Right forelimb (tissue), 1 donor: ENCODE results near the gene LRMDA.

Source experiments
- DNase-seq: peaks from one replicate; pipeline ENCODE4 v3.0.0-alpha.2; 2018

LRMDA gene

GRCh38 chr10:76433161-76434005 is 1002.0 kb downstream of the LRMDA start:
- DNase-seq: no peak

- no peak for DNase-seq
Observed at GRCh38 chr10:76435157-76435556, 1003.7 kb downstream of the LRMDA start.

GRCh38 chr10:76436401-76436811 is 1005.0 kb downstream of the LRMDA start:
- no peak for DNase-seq

GRCh38 chr10:76436981-76437380 is 1005.6 kb downstream of the LRMDA start:
- no peak for DNase-seq

GRCh38 chr10:76440426-76440825 is 1009.0 kb downstream of the LRMDA start:
- DNase-seq: no peak

GRCh38 chr10:76442113-76442512 is 1010.7 kb downstream of the LRMDA start:
- DNase-seq: no peak

- DNase-seq: no peak
Observed at GRCh38 chr10:76444034-76444800, 1012.8 kb downstream of the LRMDA start.

GRCh38 chr10:76447578-76447977 is 1016.2 kb downstream of the LRMDA start:
- no peak for DNase-seq

- DNase-seq: no peak
Observed at GRCh38 chr10:76451911-76452310, 1020.5 kb downstream of the LRMDA start.

- no peak for DNase-seq
Observed at GRCh38 chr10:76453332-76453731, 1021.9 kb downstream of the LRMDA start.

GRCh38 chr10:76453997-76454396 is 1022.6 kb downstream of the LRMDA start:
- no peak for DNase-seq

GRCh38 chr10:76454506-76455140 is 1023.2 kb downstream of the LRMDA start:
- DNase-seq: no peak

- no peak for DNase-seq
Observed at GRCh38 chr10:76456197-76456596, 1024.8 kb downstream of the LRMDA start.

GRCh38 chr10:76459016-76459730 is 1027.7 kb downstream of the LRMDA start:
- DNase-seq: peak; percentile 49

- no peak for DNase-seq
Observed at GRCh38 chr10:76461024-76461423, 1029.6 kb downstream of the LRMDA start.

GRCh38 chr10:76463111-76463510 is 1031.7 kb downstream of the LRMDA start:
- DNase-seq: no peak

- DNase-seq: no peak
Observed at GRCh38 chr10:76466836-76467503, 1035.5 kb downstream of the LRMDA start.

- DNase-seq: no peak
Observed at GRCh38 chr10:76469675-76470074, 1038.3 kb downstream of the LRMDA start.

- DNase-seq: no peak
Observed at GRCh38 chr10:76479103-76479790, 1047.8 kb downstream of the LRMDA start.

- DNase-seq: no peak
Observed at GRCh38 chr10:76481178-76481577, 1049.8 kb downstream of the LRMDA start.

- DNase-seq: no peak
Observed at GRCh38 chr10:76487582-76487981, 1056.2 kb downstream of the LRMDA start.

- DNase-seq: no peak
Observed at GRCh38 chr10:76488602-76489001, 1057.2 kb downstream of the LRMDA start.
